SW 1271 (cell line): ENCODE results near the gene PSTPIP1.

Source experiments
- DNase-seq, 2 experiments: peaks; one replicate each; lab custom pipeline; 2025; lab: John Stamatoyannopoulos, UW

PSTPIP1 gene

GRCh38 chr15:76978522-76979330 is 16.2 kb upstream of the PSTPIP1 start:
- DNase-seq = no peak

DNA sequence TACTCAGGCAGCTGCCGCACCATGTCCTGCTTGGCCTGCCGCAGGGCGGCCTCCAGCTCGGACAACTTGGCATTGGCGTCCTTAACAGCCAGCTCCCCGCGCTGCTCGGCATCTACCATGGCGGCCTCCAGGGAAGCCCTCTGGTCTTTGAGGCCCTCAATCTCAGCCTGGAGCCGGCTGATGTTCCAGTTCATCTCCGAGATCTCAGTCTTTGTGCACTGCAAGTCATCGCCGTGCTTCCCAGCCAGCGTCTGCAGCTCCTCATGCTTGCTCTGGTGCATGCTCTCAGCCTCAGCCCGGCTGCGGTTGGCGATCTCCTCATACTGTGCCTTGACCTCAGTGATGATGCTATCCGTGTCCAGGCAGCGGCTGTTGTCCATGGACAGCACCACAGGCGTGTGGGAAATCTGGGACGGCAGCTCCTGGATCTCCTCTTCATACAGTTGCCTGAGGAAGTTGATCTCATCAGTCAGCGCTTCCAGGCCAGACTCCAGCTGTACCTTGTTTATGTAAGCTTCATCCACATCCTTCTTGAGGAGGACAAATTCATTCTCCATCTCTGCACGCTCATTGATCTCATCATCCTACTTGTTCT is 15.5 kb upstream of the PSTPIP1 start:
- no peak for DNase-seq

DNA sequence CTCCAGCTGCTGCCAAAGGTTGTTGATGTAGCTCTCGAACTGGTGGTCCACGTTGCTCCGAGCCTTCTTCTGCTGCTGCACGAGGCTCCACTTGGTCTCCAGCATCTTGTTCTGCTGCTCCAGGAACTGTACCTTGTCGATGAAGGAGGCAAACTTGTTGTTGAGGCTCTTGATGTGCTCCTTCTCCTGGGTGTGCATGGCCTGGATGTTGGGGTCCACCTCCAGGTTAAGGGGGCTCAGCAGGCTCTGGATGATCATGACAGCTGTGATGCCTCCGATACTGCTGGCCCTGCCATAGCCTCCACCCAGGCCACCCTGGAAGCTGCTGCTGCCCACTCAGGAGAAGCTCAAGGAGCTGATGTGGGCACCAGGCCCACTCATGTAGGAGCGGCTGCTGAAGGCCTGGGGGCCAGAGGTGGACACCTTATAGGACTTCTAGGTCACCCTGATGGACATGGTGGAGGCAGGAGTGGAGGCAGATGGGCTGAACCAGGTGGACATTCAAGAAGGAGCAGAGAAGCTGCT is 14.9 kb upstream of the PSTPIP1 start:
- DNase-seq = no peak

- no peak for DNase-seq
Measured at GRCh38 chr15:76982356-76982755, 12.6 kb upstream of the PSTPIP1 start.

DNA sequence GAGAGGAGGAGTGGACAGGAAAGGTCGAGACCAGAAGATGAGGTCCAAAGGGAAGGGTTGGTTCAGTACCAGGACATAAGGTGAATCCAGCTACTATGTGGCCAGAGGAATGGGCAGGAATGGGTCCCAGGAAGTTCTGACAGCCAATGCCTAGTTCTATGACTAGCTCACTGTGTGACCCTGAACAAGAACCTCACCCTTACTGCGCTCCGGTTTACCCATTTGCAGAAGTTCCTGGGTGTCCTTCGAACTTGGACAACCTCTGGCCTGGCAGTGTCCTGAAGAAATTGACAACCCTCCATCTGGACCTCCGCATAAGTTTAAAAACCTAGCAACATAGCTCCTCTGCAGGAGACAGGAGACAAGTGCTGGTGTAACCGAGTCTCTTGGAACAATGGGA is 12.2 kb upstream of the PSTPIP1 start:
- no peak for DNase-seq

GRCh38 chr15:76983590-76984375 is 11.1 kb upstream of the PSTPIP1 start:
- DNase-seq = no peak

DNA sequence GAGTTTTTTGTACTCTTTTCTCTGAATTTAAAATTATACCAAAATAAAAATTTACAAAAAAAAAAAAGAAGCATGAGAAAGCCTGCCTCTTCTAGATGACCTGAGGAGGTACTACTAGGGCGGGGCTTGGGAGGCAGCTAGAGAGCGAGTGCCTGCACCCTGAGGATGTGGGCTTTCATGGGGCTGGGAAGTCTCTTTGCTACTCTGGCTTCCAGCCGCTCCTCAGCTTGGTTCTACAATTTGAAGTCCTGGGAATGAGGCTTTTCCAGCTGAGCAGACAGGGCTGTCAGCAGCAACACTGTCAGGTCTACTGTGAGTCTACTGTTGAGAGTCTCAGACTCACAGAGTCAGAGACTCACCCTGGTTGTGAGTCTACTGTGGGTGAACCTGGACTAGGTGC is 8.2 kb upstream of the PSTPIP1 start:
- no peak for DNase-seq

- no peak for DNase-seq
Measured at GRCh38 chr15:76987276-76987675, 7.7 kb upstream of the PSTPIP1 start.

DNA sequence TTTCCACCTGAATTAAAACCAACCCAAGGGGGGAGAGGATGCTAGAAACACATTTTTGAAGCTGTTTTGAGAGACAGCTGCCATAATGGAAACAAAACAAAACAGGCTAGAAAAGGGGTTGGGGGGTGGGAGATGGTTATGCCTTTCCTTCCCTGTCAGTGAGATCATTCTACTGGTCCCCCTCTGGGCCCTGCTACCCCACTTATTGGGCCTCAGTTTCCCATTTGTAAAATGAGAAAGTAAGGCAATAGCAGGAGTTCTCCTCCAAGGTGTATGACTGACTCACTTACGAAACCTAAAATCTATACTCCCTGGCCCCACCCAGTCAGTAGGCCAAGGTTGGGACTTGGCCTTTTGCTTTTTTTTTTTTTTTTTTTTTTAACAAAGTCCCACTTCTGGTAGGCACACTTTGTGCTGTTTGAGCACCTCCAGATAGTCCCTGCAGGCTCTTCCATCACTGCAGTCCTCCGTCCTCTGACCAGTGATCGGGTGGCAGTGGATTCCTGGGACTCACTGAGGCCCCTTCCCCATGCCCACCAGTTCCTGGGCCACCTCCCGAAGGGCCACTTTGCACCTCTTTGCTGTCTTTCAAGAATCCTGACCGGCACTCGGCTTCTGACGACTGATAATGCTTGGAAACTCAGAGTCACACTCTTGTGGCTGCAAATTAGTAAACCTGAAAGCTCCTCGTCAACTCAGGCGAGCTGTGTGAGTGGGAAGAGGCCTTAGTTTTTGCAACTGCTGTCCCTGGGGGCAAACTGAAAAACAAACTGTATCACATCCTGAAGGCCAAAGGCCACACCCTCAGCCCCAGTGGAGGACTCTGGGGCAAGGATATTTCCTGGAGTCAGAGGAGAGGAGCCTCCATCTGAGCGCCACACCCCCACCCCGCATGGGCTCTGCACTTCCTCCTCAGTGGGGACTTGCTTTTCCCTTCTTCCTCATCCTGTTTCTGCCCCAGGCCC is 6.7 kb upstream of the PSTPIP1 start:
- no peak for DNase-seq

DNA sequence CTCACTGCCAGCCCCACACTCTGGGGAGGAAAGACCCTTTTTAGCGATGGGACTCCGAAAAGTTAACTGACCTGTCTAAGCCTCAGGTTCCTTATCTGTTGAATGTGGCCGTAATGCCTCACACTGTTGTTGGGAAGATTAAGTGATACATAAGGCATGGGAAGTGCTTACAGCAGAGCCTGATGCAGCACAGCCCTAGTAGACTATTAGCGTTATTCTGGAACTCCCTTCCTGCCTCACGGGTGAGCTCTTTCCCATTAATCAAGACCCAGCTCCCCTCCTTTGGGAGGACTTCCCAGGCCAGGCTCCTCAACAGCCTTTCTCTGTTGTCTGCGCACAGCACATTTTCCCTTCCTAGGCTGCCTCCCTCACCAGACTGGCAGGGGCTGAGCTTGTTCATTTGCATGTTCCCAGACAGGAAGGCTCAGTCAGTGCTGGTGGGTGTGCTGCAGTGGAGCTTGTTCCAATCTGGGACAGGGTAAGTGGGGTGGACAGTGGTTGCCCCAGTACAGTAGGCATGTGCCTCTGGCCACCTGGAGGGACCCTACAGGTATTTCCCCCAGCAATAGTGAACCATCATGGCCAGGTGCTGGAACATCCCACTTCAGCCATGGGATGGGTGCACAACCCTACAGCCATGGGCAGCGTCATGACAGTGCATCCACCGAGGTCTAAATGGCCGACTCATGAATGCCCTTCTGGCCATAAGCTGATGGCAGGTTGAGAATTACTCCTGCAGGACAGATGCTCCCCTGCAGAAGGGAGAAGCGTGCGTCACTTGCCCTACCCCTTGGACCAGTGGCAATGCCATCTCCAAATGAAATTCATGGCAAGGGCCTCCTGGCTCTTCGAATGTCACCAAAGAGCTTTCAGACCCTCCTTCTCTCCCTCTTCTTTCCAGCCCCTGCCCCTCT is 5.8 kb upstream of the PSTPIP1 start:
- no peak for DNase-seq

- DNase-seq = no peak
Measured at GRCh38 chr15:76991048-76991447, 3.9 kb upstream of the PSTPIP1 start.

DNA sequence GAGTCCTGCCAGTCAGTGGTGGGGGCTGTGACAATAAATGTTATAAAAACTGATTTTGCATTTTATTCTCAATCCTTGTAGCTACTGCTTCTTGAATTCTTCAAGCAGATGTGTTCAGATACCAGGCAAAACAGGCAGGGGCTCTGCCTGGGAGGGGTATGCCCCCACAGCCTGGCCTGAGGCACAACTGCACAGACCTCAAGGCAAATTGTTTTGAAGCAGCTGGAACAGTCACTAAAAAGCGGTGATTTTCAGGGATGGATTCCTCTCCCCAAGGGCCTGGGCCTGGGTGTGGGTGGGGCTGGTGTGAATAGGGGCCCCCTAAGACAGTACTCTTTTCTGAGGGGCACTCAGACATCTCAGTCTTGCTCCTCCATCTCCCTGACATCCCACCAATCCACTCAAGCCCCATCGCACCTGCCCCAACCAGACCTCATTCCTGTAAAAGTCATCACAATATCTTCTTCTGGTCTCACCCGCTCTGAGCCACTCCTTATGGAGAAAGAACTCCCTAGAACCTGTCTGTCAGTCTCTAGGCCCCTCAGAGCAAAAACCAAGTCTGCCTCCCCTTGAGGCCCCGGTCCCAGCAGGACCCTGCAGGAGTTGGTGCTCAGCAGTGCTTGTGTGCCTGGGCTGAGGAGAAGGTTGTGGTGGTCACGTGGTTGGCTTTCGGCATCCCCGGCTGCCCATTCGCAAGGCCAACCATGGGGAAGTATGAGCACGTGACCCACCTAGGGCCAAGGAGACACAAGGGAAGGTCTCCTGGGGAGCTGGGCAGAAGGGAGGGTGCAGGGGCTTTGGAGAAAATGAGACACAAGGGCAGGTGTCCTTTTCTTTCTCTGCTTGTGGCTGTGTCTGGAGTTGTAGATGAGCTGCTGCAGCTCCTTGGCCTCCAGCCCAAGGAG is 2.9 kb upstream of the PSTPIP1 start:
- DNase-seq = no peak

DNA sequence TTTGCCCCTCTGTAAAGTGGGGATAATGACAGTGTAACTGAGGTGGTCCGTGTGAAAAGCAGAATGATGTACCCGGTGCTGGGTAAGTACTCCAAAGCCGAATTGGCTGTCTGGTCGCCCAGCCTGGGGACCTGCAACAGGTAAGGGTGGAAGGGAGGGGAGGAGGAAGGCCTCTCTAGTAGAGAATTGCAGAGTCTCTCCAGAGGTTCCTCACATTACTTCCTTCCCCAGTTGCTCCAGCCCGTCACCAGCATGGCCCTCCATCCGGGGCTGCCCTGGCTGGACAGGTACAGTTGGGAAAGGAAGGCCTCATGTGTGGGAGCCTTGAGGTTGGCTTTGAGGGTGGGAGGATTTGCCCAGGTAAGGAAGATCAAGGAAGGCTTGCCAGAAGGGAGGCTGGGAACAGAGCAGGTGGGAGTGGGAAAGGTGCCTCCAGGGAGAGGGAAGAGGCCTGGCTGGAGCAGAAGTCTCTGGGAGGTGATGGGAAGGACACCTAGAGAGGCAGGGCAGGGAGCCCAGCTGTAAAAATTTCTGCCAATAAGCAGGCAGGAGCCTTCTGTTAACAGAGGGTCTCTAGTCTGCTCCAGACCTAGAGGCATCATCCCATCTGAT is 1.7 kb upstream of the PSTPIP1 start:
- DNase-seq = no peak

DNA sequence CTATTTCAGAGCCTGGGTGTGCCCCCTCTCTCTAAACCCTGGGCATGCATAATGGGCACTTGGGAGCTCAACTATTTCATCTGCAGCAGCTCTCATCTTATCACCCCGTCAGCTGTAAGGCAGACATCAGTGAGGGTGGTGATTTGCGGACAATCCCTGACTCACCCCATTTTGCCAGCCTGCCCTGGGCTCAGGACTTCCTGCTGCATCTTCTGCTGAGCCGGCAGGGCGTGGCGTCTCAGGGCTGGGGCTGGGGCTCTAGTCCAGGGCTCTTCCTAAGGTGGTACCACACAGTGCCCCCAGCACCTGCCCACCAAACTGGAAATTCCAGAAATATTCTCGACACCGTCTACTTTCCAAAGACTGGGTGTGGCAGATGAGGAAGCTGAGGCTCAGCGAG is 925 bp upstream of the PSTPIP1 start:
- DNase-seq = no peak

GRCh38 chr15:76994496-76994895 is 430 bp upstream of the PSTPIP1 start:
- no peak for DNase-seq

DNA sequence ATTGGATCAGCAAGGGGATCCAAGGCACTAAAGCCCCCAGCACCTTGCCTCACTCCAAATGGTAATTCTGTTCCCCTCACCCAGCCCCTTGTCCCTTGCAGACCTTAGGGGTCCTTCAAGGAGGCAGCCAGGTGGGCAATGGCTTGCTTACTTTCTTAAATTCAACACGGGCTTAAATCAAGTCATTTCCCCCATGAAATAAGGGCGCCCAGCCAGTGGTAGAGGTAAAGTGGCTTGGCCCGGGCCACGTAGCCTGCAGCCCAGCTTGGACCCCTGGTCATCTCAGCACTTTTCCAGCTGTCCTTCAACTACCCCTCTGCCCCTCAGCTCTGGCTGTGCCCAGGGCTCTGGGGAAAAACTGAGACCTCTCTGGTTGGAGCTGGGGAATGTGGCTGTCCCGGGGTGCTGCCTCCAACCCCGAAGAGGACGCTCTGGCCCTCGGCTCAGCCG is 1.2 kb downstream of the PSTPIP1 start:
- DNase-seq = no peak

GRCh38 chr15:76996526-76997401 is 1.8 kb downstream of the PSTPIP1 start:
- DNase-seq = no peak
